Panc1 (cell line): ENCODE measurements around the gene GTF3A. TPM values are rescaled to one million over a fixed set of nuclear protein-coding genes. Genes with fewer than 3 reads are reported as not detected.

Experiments
- ATAC-seq: fragments of 200-7000 bp; cut with Tn5 transposase; 2 replicates; pipeline ENCODE4 v1.9.1; 2020; ENCODE audit warnings: mild to moderate bottlenecking, moderate library complexity
- BruUV-seq: library from RNA; stranded (reverse); fragments of 400-500 nt; replicated peaks from 2 replicates; lab custom pipeline; 2021; lab: Mats Ljungman, UMichigan
- CTCF ChIA-PET: fragments of 300-600 bp; sonication (Branson Sonifier 250); formaldehyde crosslinking; loops from one replicate; lab custom pipeline; 2022; ENCODE audit warnings: antibody characterized with exemption; lab: Charles Lee
- POLR2A ChIA-PET: fragments of 300-600 bp; sonication (Branson Sonifier 250); formaldehyde crosslinking; loops from one replicate; lab custom pipeline; 2022; ENCODE audit warnings: antibody characterized with exemption; lab: Charles Lee
- DNase-seq: peaks from one replicate; pipeline ENCODE4 v3.0.0-alpha.2; 2010; ENCODE audit warnings: low read depth, low spot score
- H3K27ac ChIP-seq: 2 replicates; pipeline ENCODE4 v1.5.1; 2011; ENCODE audit warnings: mild to moderate bottlenecking, low read length, inconsistent platforms
- H3K27me3 ChIP-seq: fragments of 200-500 bp; sonication (Bioruptor generic); 2 replicates; pipeline ENCODE4 v1.6.0; 2014; ENCODE audit warnings: low read length, inconsistent platforms; ENCODE audit not compliant: control insufficient read depth, insufficient read depth
- H3K36me3 ChIP-seq: fragments of 200-500 bp; sonication (Bioruptor generic); 2 replicates; pipeline ENCODE4 v1.5.1; 2014; ENCODE audit warnings: inconsistent platforms, mild to moderate bottlenecking, low read length, moderate library complexity; ENCODE audit not compliant: control insufficient read depth, insufficient read depth
- H3K4me1 ChIP-seq: 2 replicates; pipeline ENCODE4 v1.5.1; 2011; ENCODE audit warnings: inconsistent platforms, mild to moderate bottlenecking, low read length, moderate library complexity; ENCODE audit not compliant: control insufficient read depth, insufficient read depth
- H3K4me3 ChIP-seq, 2 experiments: 2 replicates each; pipeline ENCODE4 v1.5.1; 2011 to 2012; ENCODE audit warnings: low read depth in 2 of 2, low read length in 2 of 2, mild to moderate bottlenecking in 2 of 2, inconsistent platforms in 1 of 2, moderate library complexity in 1 of 2
- H3K9me3 ChIP-seq: fragments of 200-500 bp; sonication (Bioruptor generic); 2 replicates; pipeline ENCODE4 v1.5.1; 2014; ENCODE audit warnings: low read depth, mild to moderate bottlenecking, inconsistent platforms, low read length, moderate library complexity; ENCODE audit not compliant: control insufficient read depth, insufficient read depth
- CTCF ChIP-seq: fragments of 450-650 bp; IDR thresholded peaks from 2 replicates; pipeline ENCODE4 v1.5.1; 2017; ENCODE audit warnings: mild to moderate bottlenecking
- POLR2AphosphoS5 ChIP-seq: IDR thresholded peaks from 2 replicates; pipeline ENCODE4 v1.6.1; 2012; ENCODE audit warnings: mild to moderate bottlenecking, low read depth, low read length, moderate library complexity
- REST ChIP-seq, 2 experiments: IDR thresholded peaks; 2 replicates each; pipeline ENCODE4 v1.6.1; 2011 to 2012; ENCODE audit warnings: low read depth in 2 of 2, control low read depth in 1 of 2, low read length in 1 of 2, mild to moderate bottlenecking in 1 of 2, moderate library complexity in 1 of 2; ENCODE audit not compliant: insufficient read depth in 1 of 2
- SIN3A ChIP-seq: IDR thresholded peaks from 2 replicates; pipeline ENCODE4 v1.6.1; 2012; ENCODE audit warnings: low read depth, mild to moderate bottlenecking, low read length, moderate library complexity, borderline replicate concordance; ENCODE audit not compliant: insufficient read depth
- TCF7L2 ChIP-seq: IDR thresholded peaks from 2 replicates; pipeline ENCODE4 v1.6.1; 2011; ENCODE audit warnings: mild to moderate bottlenecking, low read depth, low read length, inconsistent platforms
- in situ Hi-C: cut with HindIII; loops from 2 replicates; pipeline ENCODE4 v1.10.0; 2016; ENCODE audit warnings: low sequenced_read_pairs, low pct_unique_long_range_greater_than_20kb
- intact Hi-C: fragments of 100-400 bp; cut with micrococcal nuclease; formaldehyde crosslinking; loops from one replicate; pipeline ENCODE4 v1.10.0; 2022; ENCODE audit not compliant: unreplicated experiment
- total RNA-seq: library from RNA; stranded (reverse); gene quantifications from one replicate; pipeline ENCODE4 v1.2.1, GENCODE V29; 2021; ENCODE audit not compliant: unreplicated experiment

Gene GTF3A
- total RNA-seq, 1 experiment from 2014 or later = 111 TPM

- TF ChIP-seq POLR2AphosphoS5 (no peak), CTCF (no peak), TCF7L2 (no peak), REST (IDR thresholded peaks at IDR 0.05; ENCODE audit: insufficient read depth in 1 of 2, low read depth in 2 of 2, low read length in 1 of 2) (no peak), SIN3A (no peak)
- no TSS peak for BruUV-seq
- intact Hi-C loops = no loop called here
- Histone ChIP-seq H3K27ac (no peak overlapping the region), H3K27me3 (no peaks in the 10 kb centered on the region), H3K9me3 (no peaks in the 10 kb centered on the region), H3K36me3 (peaks cover 8% of the 10 kb centered on the region), H3K4me1 (peaks cover 11% of the 10 kb centered on the region; the same call in 1 of the 2 replicates), H3K4me3 (no peak overlapping the region)
- in situ Hi-C loops = no loop called here
- DNase-seq = no peak
- ChIA-PET CTCF (no interaction called here), POLR2A (no interaction called here)
- ATAC-seq = no peak
These were observed 3.7 kb downstream of the GTF3A start for GRCh38 chr13:27428160-27428559.

GRCh38 chr13:27432180-27432579 lies 7.8 kb downstream of the GTF3A start:
- ATAC-seq = no peak
- no peaks in the 10 kb centered on the region for H3K4me1 ChIP-seq
- no peak overlapping the region for H3K4me3 ChIP-seq
- intact Hi-C loops = no loop called here
- no peaks in the 10 kb centered on the region for H3K9me3 ChIP-seq
- no TSS peak for BruUV-seq
- TF ChIP-seq TCF7L2 (no peak), POLR2AphosphoS5 (no peak), CTCF (no peak), SIN3A (no peak), REST (IDR thresholded peaks at IDR 0.05; ENCODE audit: insufficient read depth in 1 of 2, low read depth in 2 of 2, low read length in 1 of 2) (no peak)
- CTCF ChIA-PET = no interaction called here
- POLR2A ChIA-PET = no interaction called here
- in situ Hi-C loops = no loop called here
- peaks cover 14% of the 10 kb centered on the region for H3K36me3 ChIP-seq
- no peaks in the 10 kb centered on the region for H3K27me3 ChIP-seq
- H3K27ac ChIP-seq = no peak overlapping the region
- DNase-seq = no peak
